Loucy (cell line): ENCODE data around the gene ZNF407.

Experiments
- EZH2phosphoT487 ChIP-seq: fragments of 200-600 bp; IDR thresholded peaks from 2 replicates; pipeline ENCODE4 v1.6.1; 2018; ENCODE audit warnings: antibody characterized with exemption, mild to moderate bottlenecking, moderate library complexity, borderline replicate concordance
- TF ChIP-seq, protein P1 (sequence below): fragments of 200-600 bp; sonication (generic); conservative IDR thresholded peaks from 2 replicates; pipeline ENCODE4 v1.5.1; 2014; ENCODE audit warnings: mild to moderate bottlenecking, antibody characterized with exemption, low read length

DNA sequence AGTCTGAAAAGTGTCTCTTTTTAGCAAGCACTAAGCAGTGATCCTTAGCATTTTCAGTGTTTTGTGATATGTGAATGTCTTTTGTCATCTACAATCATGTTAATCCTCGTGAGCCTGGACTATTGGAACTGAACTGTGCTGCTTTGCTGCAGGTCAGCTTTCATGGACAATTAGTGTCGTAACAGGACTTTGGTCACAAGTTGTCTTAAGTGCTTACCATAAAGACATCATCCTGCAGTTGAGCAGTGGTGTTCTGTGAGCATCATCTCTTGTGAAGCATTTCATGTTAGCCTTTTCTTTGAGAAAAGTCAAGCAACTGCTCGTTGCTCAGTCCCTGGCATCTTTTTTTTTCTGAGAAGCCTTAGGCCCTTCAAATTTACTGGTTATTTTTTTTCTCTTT lies 135.9 kb downstream of the ZNF407 start:
- TF ChIP-seq, protein P1, sequence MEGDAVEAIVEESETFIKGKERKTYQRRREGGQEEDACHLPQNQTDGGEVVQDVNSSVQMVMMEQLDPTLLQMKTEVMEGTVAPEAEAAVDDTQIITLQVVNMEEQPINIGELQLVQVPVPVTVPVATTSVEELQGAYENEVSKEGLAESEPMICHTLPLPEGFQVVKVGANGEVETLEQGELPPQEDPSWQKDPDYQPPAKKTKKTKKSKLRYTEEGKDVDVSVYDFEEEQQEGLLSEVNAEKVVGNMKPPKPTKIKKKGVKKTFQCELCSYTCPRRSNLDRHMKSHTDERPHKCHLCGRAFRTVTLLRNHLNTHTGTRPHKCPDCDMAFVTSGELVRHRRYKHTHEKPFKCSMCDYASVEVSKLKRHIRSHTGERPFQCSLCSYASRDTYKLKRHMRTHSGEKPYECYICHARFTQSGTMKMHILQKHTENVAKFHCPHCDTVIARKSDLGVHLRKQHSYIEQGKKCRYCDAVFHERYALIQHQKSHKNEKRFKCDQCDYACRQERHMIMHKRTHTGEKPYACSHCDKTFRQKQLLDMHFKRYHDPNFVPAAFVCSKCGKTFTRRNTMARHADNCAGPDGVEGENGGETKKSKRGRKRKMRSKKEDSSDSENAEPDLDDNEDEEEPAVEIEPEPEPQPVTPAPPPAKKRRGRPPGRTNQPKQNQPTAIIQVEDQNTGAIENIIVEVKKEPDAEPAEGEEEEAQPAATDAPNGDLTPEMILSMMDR: no peak
- TF ChIP-seq EZH2phosphoT487: no peak
